SK-MEL-5 (cell line): ENCODE data around the gene NKX2-2. TPM values are rescaled to one million over a fixed set of nuclear protein-coding genes. Genes with fewer than 3 reads are reported as not detected.

Experiments used
- DNase-seq: peaks from one replicate; pipeline ENCODE4 v3.0.0-alpha.2; 2016; ENCODE audit warnings: low read depth, low spot score
- in situ Hi-C: cut with HindIII; loops from 2 replicates; pipeline ENCODE4 v1.10.0; 2016; ENCODE audit warnings: low sequenced_read_pairs, high pct_unique_total_duplicates, low pct_unique_long_range_greater_than_20kb
- total RNA-seq: library from RNA; depleted of rRNA; stranded (reverse); fragments of >200 nt; shearing (Covaris generic); gene quantifications from 2 replicates; pipeline ENCODE4 v1.2.3, GENCODE V29; 2014

The NKX2-2 gene
- total RNA-seq, 1 experiment from 2014 or later: not detected

GRCh38 chr20:21511850-21512633, 1.8 kb downstream of the NKX2-2 start:
- DNase-seq: no peak
- in situ Hi-C loops: no loop called here

- in situ Hi-C loops: no loop called here
- DNase-seq: no peak
Measured at GRCh38 chr20:21511485-21511849, 2.4 kb downstream of the NKX2-2 start.

GRCh38 chr20:21510414-21511384, 3.2 kb downstream of the NKX2-2 start:
- in situ Hi-C loops: no loop called here
- no peak for DNase-seq

DNA sequence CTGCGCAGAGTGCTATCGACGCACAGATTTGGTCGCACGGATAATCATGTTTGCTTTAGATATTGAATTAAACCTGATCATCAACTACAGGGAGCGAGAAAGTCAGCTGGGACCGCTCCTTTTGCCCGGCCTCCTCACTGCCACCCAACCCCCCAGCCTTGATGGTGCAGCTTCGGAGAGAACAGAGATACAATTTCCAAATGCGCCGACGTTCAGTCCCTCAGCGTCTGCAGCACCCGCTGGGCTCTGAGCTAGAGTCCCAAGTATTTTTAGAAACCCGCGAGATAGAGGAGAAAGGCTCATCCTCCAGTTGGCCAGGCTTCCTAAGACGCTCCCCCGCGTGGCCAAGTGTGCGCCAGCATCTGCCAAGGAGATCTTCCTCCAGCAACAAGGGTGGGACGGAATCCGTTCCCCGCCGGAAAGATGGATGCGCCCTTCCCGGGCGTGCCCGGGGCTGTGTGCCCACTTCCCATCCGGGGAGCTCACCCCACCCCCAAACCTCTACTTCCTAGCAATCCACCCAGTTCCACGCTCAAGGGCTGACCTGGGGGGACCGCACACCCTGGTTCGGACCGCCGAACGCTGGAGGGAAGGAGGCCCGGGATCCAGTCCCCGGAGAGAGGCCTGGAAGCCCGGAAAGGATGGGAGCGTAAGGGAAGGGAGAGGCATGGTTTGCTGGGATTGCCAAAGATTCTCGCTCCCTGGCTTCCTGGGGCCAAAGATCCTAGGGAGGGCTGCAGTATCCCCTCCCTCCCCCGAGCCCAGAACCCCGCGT, 4.1 kb downstream of the NKX2-2 start:
- DNase-seq: no peak
- in situ Hi-C loops: no loop called here

GRCh38 chr20:21509079-21509596, 4.7 kb downstream of the NKX2-2 start:
- in situ Hi-C loops: no loop called here
- no peak for DNase-seq

DNA sequence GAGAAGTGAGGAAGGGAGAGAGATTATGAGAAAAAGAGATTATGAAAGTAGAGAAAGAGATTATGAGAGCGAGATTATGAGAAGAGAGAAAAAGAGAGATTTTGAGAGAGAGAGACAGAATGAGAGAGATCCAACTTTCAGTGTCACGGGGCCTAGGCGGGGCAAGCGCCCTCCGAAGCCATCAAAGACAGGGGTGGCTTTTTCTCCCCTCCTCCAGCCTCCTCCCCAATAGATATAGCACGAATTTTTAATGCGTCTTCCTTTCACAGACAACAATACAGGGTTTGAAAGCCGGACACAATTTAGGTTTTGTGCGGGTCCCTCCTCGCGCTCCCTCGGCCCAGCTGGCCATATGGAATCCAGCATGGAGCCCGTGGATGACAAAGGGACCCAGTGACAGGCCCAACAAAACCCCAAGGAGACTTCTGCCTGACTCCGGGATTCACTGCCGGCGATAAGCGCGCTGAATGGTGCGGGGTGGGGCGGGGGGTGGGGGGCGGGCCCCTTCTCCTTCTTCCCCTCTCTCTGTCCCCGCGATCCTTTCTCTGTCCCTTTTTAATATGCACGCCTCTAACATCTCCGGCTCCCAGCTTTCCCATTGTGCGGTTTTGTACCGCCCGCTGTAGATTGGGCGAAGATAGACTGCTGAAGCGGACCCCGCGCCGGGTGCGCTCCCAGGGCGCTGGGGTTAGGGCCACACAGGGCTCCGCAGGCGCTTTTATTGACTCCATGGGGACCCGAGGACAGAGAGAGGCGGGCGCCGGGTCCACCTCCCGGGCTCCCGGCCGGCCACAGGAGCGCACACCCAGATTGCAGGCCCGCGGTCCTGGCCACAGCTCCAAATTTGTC, 5.4 kb downstream of the NKX2-2 start:
- in situ Hi-C loops: no loop called here
- DNase-seq: no peak

GRCh38 chr20:21507400-21508229, 6.2 kb downstream of the NKX2-2 start:
- no peak for DNase-seq
- in situ Hi-C loops: no loop called here

DNA sequence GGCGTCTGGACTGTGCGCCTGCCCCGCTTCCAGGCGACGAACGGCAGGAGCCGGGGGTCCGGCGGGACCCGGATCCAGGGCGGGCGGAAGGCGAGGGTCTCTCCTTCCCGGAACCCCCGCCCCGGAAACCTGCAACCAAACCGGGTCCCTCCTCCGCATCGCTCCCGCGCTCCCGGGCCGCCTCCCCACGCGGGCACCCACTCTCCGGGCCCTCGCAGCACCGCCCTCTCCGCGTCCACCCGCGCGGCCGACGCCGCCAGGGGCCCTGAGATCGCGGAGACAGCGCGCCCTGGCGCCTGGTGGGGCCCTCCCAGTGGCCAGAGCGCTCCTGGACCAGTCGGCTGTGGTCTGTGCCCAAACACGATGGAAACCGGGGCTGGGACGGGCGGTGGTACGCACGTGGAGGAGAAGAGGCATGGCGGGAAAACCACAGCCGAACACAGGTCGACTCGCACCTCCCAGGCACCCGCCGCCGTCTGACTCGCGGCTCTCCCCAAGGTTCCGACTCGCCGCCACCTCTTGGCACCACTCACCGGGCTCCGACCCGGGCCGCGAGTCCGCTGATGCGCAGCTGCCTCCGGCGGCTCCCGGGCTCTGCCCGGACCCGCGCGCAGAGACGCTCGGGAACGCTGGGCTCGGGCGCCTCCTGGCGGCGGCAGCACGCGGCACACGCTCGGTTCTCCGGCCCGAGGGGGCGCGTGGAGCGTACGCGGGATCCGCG, 7.9 kb downstream of the NKX2-2 start:
- in situ Hi-C loops: no loop called here
- peak; percentile 66 for DNase-seq

DNA sequence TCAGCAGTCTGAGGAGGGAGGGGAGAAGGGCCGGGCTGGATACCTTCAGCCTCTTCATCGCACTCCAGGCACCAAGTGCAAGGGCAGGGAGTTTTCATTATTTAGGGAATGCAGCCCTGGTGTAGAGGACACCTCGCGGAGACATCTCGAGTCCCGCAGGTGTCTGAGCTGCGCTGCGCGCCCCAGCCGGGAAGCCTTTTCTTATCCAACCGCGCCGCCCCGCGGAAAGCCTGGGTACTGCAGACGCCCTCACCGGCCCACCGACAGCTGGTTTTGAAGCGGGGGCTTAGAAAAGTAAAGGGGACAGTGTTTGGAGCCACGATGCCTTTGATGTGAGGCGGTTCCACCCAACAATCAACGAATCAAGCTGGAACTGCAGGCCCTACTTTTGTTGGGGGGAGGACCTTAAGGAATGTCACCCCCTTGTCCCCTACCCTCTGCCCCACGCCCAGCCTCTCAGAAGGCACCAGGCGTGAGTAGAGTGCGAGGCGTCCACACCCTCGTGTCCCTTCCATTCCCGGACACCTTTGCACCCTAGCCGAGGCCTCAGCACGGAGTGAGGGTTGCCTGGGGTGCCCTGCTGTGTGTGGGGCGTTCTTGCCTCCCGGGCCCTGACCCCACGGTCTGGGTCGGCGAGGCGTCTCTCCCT, 8.6 kb downstream of the NKX2-2 start:
- in situ Hi-C loops: no loop called here
- DNase-seq: peak; percentile 63

DNA sequence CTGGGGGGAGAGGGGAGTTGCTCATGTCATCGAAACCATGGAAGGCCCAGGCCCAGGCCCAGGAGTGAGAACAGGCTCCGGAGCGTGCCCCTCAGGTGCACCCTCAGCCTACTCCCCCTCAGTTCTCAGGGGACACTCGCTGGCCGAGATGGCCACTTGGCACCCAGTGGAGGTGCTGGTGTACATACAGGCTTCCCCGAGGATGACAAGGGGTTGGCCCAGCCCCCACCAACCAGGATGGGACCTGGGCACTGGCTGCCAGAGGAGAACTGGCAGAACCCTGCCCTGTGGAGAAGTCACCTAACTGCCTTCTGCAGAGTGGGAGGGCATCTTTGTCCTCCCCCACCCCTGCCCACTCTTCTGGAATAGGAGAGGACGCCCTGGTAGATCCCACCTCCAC, 9.5 kb downstream of the NKX2-2 start:
- in situ Hi-C loops: no loop called here
- DNase-seq: no peak

- in situ Hi-C loops: no loop called here
- peak; percentile 45 for DNase-seq
Measured at GRCh38 chr20:21503345-21503744, 10.5 kb downstream of the NKX2-2 start.

DNA sequence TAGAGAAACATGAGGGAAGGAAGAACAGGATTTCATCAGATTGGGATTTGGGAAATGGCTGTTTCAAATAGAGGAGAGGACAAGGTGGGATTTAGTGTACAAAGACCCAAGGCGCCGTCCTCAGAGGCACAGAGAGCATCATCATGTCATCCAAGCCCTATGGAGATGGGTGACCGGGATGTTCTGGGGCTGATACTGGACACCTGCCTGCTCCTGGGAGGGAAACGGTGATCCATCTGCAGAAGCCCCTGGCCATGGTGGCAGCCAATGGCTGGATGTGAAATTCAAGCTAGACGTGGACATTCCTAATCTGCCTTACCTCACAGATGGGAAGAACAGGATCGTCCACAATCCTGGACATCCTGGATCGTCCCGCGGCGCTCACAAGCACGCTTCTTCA, 12.7 kb downstream of the NKX2-2 start:
- no peak for DNase-seq
- in situ Hi-C loops: no loop called here

- no peak for DNase-seq
- in situ Hi-C loops: no loop called here
Measured at GRCh38 chr20:21500599-21500998, 13.3 kb downstream of the NKX2-2 start.

- in situ Hi-C loops: no loop called here
- DNase-seq: no peak
Measured at GRCh38 chr20:21499641-21500040, 14.2 kb downstream of the NKX2-2 start.

DNA sequence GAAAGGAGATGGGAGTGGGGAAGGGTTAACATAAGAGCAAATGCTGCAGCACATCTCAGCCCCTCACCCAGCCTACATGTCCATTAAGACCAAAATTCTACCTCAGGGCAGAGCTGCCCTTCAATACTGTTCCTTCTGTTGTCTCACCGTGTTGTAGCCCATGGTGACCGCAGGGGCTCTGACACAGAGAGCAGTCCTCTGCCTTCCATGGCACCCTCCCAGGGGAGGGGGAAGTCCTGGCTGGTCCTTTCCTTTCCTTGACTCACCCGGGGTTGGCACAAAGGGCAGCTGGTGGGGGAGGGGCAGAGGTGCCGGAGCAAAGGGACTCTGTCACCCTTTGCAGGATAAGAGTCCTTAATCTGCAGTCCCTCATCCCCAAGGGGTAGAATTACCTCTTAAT, 15.2 kb downstream of the NKX2-2 start:
- DNase-seq: peak; percentile 16
- in situ Hi-C loops: no loop called here
